GM10266 (cell line): ENCODE results near the gene CLK4.

Experiments
- DNase-seq: peaks from one replicate; pipeline ENCODE4 v3.0.0; 2012; ENCODE audit errors: extremely low spot score
- CTCF ChIP-seq: IDR thresholded peaks from 2 replicates; pipeline ENCODE4 v1.5.1; 2012; ENCODE audit warnings: mild to moderate bottlenecking, low read depth; ENCODE audit not compliant: control insufficient read depth, insufficient read depth; ENCODE audit errors: missing control alignments

CLK4 gene

GRCh38 chr5:178622679-178623247 is 4.1 kb downstream of the CLK4 start:
- DNase-seq: no peak
- no peak for TF ChIP-seq CTCF

- DNase-seq: no peak
- TF ChIP-seq CTCF: no peak
Measured at GRCh38 chr5:178619390-178619789, 7.5 kb downstream of the CLK4 start.

GRCh38 chr5:178612299-178612698 is 14.6 kb downstream of the CLK4 start:
- no peak for DNase-seq
- no peak for TF ChIP-seq CTCF

GRCh38 chr5:178606269-178606668 is 20.6 kb downstream of the CLK4 start:
- no peak for DNase-seq
- no peak for TF ChIP-seq CTCF

- TF ChIP-seq CTCF: no peak
- no peak for DNase-seq
Measured at GRCh38 chr5:178605788-178606187, 21.1 kb downstream of the CLK4 start.

GRCh38 chr5:178602752-178603151 is 24.1 kb downstream of the CLK4 start:
- DNase-seq: no peak
- TF ChIP-seq CTCF: no peak

- TF ChIP-seq CTCF: no peak
- DNase-seq: no peak
Measured at GRCh38 chr5:178595750-178596149, 31.1 kb downstream of the CLK4 start.
